ENCODE results near the gene CIZ1. TPM values are rescaled to one million over a fixed set of nuclear protein-coding genes. Genes with fewer than 3 reads are reported as not detected.

The CIZ1 gene
- total RNA-seq, 1 experiment from 2014 or later: 104 TPM

DNA sequence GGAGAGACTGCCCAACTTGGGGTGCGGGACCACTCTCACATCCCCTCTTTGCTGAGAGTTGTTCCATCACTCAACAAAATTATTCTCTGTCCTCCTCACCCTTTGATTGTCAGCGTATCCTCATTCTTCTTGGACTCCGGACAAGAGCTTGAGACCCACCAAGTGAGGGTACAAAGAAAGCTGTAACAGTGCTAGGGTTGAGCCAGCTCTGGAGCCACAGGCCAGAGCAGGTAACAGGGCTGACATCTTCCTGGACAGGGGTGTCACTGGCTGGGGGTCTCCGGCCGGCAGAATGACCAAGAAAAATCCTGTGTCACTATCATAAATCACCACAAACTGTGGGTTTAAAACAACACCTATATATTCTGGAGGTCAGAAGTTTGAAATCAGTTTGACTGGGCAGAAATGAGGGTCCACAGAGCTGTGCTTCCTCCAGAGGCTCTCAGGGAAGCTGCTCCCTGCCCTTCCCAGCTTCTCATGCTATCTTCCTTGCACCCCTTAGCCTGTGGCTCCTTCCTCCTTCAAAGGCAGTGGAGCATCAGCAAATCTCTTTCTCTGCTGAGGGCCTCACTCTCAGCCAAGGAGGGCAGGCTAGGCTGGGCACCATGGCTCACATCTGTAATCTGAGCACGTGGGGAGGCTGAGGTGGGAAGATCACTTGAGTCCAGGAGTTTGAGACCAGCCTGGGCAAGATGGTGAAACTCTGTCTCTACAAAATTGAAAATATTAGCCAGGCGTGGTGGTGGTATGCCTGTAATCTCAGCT lies 35.5 kb downstream of the CIZ1 start:
- Histone ChIP-seq H3K79me2 (ENCODE audit: insufficient read depth, low read length) (no peaks in the 10 kb centered on the region), H2BK12ac (ENCODE audit: insufficient read length, low read depth, low read length) (no peak overlapping the region), H2BK5ac (ENCODE audit: insufficient read length, low read length) (no peak overlapping the region), H2BK15ac (ENCODE audit: low read depth, low read length) (no peak overlapping the region), H4K91ac (ENCODE audit: insufficient read length, low read depth, low read length) (no peak overlapping the region), H3K9ac (ENCODE audit: extremely low read depth, insufficient read length, low read length) (no peak overlapping the region), H4K8ac (replicated peaks; ENCODE audit: insufficient read length, low read depth, low read length) (no peak overlapping the region), H3K27me3 (ENCODE audit: insufficient read depth, low read length) (no peaks in the 10 kb centered on the region), H3K18ac (ENCODE audit: insufficient read length, low read depth, low read length) (no peak overlapping the region), H3K4me1 (ENCODE audit: insufficient read depth, low read length) (no peaks in the 10 kb centered on the region), H2AK5ac (ENCODE audit: insufficient read length, low read length) (no peak overlapping the region), H2AFZ (ENCODE audit: low read length) (no peak overlapping the region), H3K4ac (ENCODE audit: low read depth, low read length) (no peak overlapping the region), H3K14ac (ENCODE audit: insufficient read depth, low read length) (no peak overlapping the region), H3K79me1 (ENCODE audit: insufficient read depth, low read depth, low read length, poor library complexity, severe bottlenecking) (no peaks in the 10 kb centered on the region), H3T11ph (ENCODE audit: low read length) (no peak overlapping the region), H4K5ac (ENCODE audit: insufficient read length, low read depth, low read length) (no peak overlapping the region), H2BK20ac (ENCODE audit: low read depth, low read length, poor library complexity, severe bottlenecking) (no peak overlapping the region), H3K56ac (ENCODE audit: insufficient read length, low read depth, low read length) (no peak overlapping the region), H4K20me1 (ENCODE audit: control insufficient read depth, insufficient read depth, insufficient read length) (no peaks in the 10 kb centered on the region), H2BK120ac (ENCODE audit: low read depth, low read length, poor library complexity, severe bottlenecking) (no peak overlapping the region), H3K23me2 (ENCODE audit: insufficient read length, low read depth, low read length, poor library complexity, severe bottlenecking) (peaks cover 7% of the 10 kb centered on the region), H3K23ac (ENCODE audit: insufficient read length, low read depth, low read length) (no peak overlapping the region), H3K4me2 (ENCODE audit: insufficient read depth, insufficient read length, low read length) (no peak overlapping the region), H3K27ac (ENCODE audit: insufficient read length, low read depth, low read length) (no peak overlapping the region), H3K9me3 (ENCODE audit: control insufficient read depth, low read depth, low read length) (no peaks in the 10 kb centered on the region)
- Mint-ChIP-seq H3K4me3 (no peak overlapping the region), H3K4me1 (peaks cover 4 to 7% of the 10 kb centered on the region in 2 experiments), H3K36me3 (ENCODE audit: insufficient read depth in 1 of 3, low read depth in 3 of 3) (no peaks in the 10 kb centered on the region), H3K27me3 (ENCODE audit: low read depth) (peaks cover 2% of the 10 kb centered on the region; the same call in 1 of the 2 replicates), H3K9me3 (no peaks in the 10 kb centered on the region), H3K27ac (no peak overlapping the region)
- DNase-seq: no peak
- TF ChIP-seq, protein P1, sequence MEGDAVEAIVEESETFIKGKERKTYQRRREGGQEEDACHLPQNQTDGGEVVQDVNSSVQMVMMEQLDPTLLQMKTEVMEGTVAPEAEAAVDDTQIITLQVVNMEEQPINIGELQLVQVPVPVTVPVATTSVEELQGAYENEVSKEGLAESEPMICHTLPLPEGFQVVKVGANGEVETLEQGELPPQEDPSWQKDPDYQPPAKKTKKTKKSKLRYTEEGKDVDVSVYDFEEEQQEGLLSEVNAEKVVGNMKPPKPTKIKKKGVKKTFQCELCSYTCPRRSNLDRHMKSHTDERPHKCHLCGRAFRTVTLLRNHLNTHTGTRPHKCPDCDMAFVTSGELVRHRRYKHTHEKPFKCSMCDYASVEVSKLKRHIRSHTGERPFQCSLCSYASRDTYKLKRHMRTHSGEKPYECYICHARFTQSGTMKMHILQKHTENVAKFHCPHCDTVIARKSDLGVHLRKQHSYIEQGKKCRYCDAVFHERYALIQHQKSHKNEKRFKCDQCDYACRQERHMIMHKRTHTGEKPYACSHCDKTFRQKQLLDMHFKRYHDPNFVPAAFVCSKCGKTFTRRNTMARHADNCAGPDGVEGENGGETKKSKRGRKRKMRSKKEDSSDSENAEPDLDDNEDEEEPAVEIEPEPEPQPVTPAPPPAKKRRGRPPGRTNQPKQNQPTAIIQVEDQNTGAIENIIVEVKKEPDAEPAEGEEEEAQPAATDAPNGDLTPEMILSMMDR (conservative IDR thresholded peaks at IDR 0.05): no peak
- WGBS (ENCODE audit: extremely low coverage, insufficient read length, low lambda C conversion rate): no CpG with 5 or more reads among the region's 7 CpGs

All from H9 (cell line).